ENCODE measurements around the gene OR2V2.

DNA sequence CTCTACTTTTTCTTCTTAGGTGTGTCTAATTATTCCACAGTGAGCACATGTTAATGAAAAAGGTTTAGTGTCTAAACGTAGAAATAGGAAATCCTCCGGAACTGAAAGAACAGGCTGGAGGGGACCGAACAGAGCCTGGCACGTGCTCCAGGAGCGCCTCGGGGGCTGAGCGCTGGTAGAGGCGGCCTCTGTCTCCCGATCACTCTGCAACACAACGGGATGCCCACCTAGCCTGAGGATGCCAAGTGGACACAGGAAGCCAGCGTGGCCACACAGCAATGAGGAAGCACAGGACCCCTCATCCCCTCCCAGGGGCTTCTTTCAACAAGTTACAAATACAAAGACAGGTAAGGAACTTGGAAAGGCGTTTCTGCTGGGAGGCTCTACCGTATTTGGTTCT, 38.2 kb downstream of the OR2V2 start:
- TF ChIP-seq CTCF (IDR thresholded peaks at IDR 0.05) (no peak), POLR2A (IDR thresholded peaks at IDR 0.05) (no peak), POLR2AphosphoS5 (IDR thresholded peaks at IDR 0.05) (no peak), EP300 (IDR thresholded peaks at IDR 0.05) (no peak)

All from gastroesophageal sphincter (tissue), 3 donors.